ENCODE results near the gene LAMTOR1. TPM values are rescaled to one million over a fixed set of nuclear protein-coding genes. Genes with fewer than 3 reads are reported as not detected.

LAMTOR1 gene
- total and polyA plus RNA-seq, 4 donors = 51.2 to 231 (median 111) TPM

DNA sequence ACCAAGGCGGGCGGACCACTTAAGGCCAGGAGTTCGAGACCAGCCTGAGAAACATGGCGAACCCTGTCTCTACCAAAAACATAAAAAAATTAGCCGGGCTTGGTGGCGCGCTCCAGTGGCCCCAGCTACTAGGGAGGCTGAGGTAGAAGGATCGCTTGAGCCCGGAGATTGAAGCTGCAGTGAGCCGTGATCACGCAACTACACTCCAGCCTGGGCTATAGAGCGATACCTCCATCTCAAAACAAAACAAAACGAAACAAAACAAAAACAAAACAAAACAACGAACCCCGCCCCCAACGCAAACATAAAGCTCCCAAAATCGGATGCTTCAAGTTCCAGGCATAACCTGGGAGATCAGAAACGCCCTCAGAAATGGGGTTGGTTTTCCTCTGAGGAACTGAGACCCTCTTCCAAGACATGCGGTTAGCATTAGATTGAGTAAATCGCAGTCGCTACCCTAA, 21.9 kb downstream of the LAMTOR1 start:
- TF ChIP-seq CTCF (IDR thresholded peaks at IDR 0.05; ENCODE audit: control extremely low read depth, extremely low read depth) = no peak
- H3K36me3 ChIP-seq (ENCODE audit: control insufficient read depth in 4 of 4, insufficient read depth in 4 of 4, low read length in 4 of 4) = peaks cover 0 to 7% (median 2%) of the 10 kb centered on the region in 4 donors
- 74 to 75% methylated on average over 21 of the region's 21 CpGs for WGBS, 2 donors
- peak overlapping the region; percentile 50 for H3K4me3 ChIP-seq
- H3K9ac ChIP-seq (ENCODE audit: insufficient read depth in 1 of 2, low read length in 2 of 2) = peak overlapping the region; percentile 69 to 96
- DNase-seq (no peak), ATAC-seq (ENCODE audit: insufficient read depth, low FRiP score) (no peak)
- H3K27ac ChIP-seq (ENCODE audit: low read depth in 1 of 2, low read length in 1 of 2) = peak overlapping the region; percentile 91 to 93
- no peaks in the 10 kb centered on the region for H3K9me3 ChIP-seq (ENCODE audit: control insufficient read depth in 4 of 4, insufficient read depth in 3 of 4, low read length in 3 of 4)
- H3K27me3 ChIP-seq (ENCODE audit: control insufficient read depth in 3 of 3, insufficient read depth in 3 of 3, low read length in 2 of 3) = no peaks in the 10 kb centered on the region
- peaks cover 0 to 21% (median 0%) of the 10 kb centered on the region in 5 donors for H3K4me1 ChIP-seq (ENCODE audit: control insufficient read depth in 5 of 5, insufficient read depth in 5 of 5, low read length in 5 of 5)

- H3K9me3 ChIP-seq (ENCODE audit: control insufficient read depth in 4 of 4, insufficient read depth in 3 of 4, low read length in 3 of 4) = no peaks in the 10 kb centered on the region
- WGBS, 2 donors = 0 to 1% methylated on average over 60 of the region's 60 CpGs
- peaks cover 0 to 3% (median 1%) of the 10 kb centered on the region in 4 donors for H3K36me3 ChIP-seq (ENCODE audit: control insufficient read depth in 4 of 4, insufficient read depth in 4 of 4, low read length in 4 of 4)
- H3K27me3 ChIP-seq (ENCODE audit: control insufficient read depth in 3 of 3, insufficient read depth in 3 of 3, low read length in 2 of 3) = no peaks in the 10 kb centered on the region
- H3K4me1 ChIP-seq (ENCODE audit: control insufficient read depth in 5 of 5, insufficient read depth in 5 of 5, low read length in 5 of 5) = peaks cover 0 to 21% (median 0%) of the 10 kb centered on the region in 5 donors
- no peak for TF ChIP-seq CTCF (IDR thresholded peaks at IDR 0.05; ENCODE audit: control extremely low read depth, extremely low read depth)
- H3K4me3 ChIP-seq = peak within 1 kb of the TSS; percentile 67
- ATAC-seq (ENCODE audit: insufficient read depth, low FRiP score) (peak; percentile 98), DNase-seq (peak; percentile 100)
- H3K27ac ChIP-seq (ENCODE audit: low read depth in 1 of 2, low read length in 1 of 2) = peak within 1 kb of the TSS; percentile 93 to 95
- peak within 1 kb of the TSS; percentile 83 to 96 for H3K9ac ChIP-seq (ENCODE audit: insufficient read depth in 1 of 2, low read length in 2 of 2)
Measured at GRCh38 chr11:72080326-72081183, 22.5 kb downstream of the LAMTOR1 start, which contains the start of the genes LRRC51 and NUMA1. LRRC51 (plus strand) TSS chr11:72080850; CDS start chr11:72089084, 8,234 bp downstream. NUMA1 (minus strand) TSS chr11:72080542; CDS start chr11:72035943, 44,599 bp downstream.

DNA sequence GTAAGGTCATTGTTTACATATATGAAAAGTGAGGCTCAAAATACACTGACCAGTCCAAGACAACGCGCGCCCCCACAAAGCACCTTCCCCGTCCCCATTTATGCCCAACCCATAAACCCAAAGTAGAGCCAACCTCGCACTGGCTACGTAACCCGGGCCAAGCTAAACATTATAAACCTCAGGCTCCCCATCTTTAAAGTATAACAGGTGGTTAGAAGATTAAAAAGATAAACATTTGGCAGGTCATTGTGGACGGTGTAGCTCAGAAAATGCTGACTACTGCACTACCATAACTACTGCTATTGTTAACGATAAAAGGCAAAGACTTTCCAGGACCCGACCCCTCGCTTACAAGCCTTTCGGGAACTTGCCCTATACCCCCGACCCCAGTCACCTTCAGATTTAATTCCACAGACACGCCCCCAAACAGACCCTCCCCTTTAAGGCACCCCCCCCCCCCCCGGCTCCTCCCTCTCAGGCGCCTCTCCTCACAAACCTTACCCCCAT, 23.2 kb downstream of the LAMTOR1 start:
- Histone ChIP-seq H3K27me3 (ENCODE audit: control insufficient read depth in 3 of 3, insufficient read depth in 3 of 3, low read length in 2 of 3) (no peaks in the 10 kb centered on the region), H3K27ac (ENCODE audit: low read depth in 1 of 2, low read length in 1 of 2) (peak overlapping the region; percentile 93 to 95), H3K36me3 (ENCODE audit: control insufficient read depth in 4 of 4, insufficient read depth in 4 of 4, low read length in 4 of 4) (peaks cover 0 to 2% (median 0%) of the 10 kb centered on the region in 4 donors), H3K4me3 (peak overlapping the region; percentile 67), H3K4me1 (ENCODE audit: control insufficient read depth in 5 of 5, insufficient read depth in 5 of 5, low read length in 5 of 5) (peaks cover 0 to 21% (median 3%) of the 10 kb centered on the region in 5 donors), H3K9ac (ENCODE audit: insufficient read depth in 1 of 2, low read length in 2 of 2) (peak overlapping the region; percentile 83 to 94), H3K9me3 (ENCODE audit: control insufficient read depth in 4 of 4, insufficient read depth in 3 of 4, low read length in 3 of 4) (no peaks in the 10 kb centered on the region)
- no peak for TF ChIP-seq CTCF (IDR thresholded peaks at IDR 0.05; ENCODE audit: control extremely low read depth, extremely low read depth)
- WGBS, 2 donors = 6 to 7% methylated on average over 15 to 16 of the region's 16 CpGs
- peak; percentile 16 for ATAC-seq (ENCODE audit: insufficient read depth, low FRiP score)
- DNase-seq = peak in 1 of 3 donors; percentile 70
